Prostate gland (tissue), 2 donors: Measurements from ENCODE around the gene EGLN1. TPM values are rescaled to one million over a fixed set of nuclear protein-coding genes. Genes with fewer than 3 reads are reported as not detected.

Experiments
- DNase-seq: peaks from one replicate; pipeline ENCODE4 v3.0.0-alpha.2; 2019; ENCODE audit warnings: low spot score
- H3K27ac ChIP-seq, 2 donors: fragments of 200-600 bp; sonication (generic); 2 replicates each; pipeline ENCODE4 v1.5.1; 2017 to 2019
- H3K27me3 ChIP-seq: fragments of 200-600 bp; sonication (generic); replicated peaks from 2 replicates; pipeline ENCODE4 v1.5.1; 2019; ENCODE audit not compliant: insufficient read depth
- H3K36me3 ChIP-seq, 2 donors: fragments of 200-600 bp; sonication (generic); 1 replicate in 1 of 2; 2 replicates in 1 of 2; pipeline versions ENCODE4 v1.5.1 to v1.8.1; 2017 to 2019
- H3K4me1 ChIP-seq: fragments of 200-600 bp; sonication (generic); replicated peaks from 2 replicates; pipeline ENCODE4 v1.5.1; 2019
- H3K4me3 ChIP-seq, 2 donors: fragments of 200-600 bp; sonication (generic); 2 replicates each; pipeline ENCODE4 v1.5.1; 2017 to 2019
- H3K9me3 ChIP-seq: fragments of 200-600 bp; sonication (generic); 2 replicates; pipeline ENCODE4 v1.5.1; 2017
- POLR2A ChIP-seq: fragments of 450-650 bp; IDR thresholded peaks from one replicate; pipeline ENCODE4 v1.6.1; 2016; ENCODE audit warnings: antibody characterized with exemption, mild to moderate bottlenecking
- POLR2AphosphoS5 ChIP-seq: sonication (generic); formaldehyde crosslinking; IDR thresholded peaks from one replicate; pipeline ENCODE4 v1.6.1; 2017; ENCODE audit warnings: antibody characterized with exemption
- WGBS: methylation state at CpG from one replicate; pipeline ENCODE4 v1.1.5; 2018; 5-methylcytosine and 5-hydroxymethylcytosine counted together
- intact Hi-C: fragments of 100-400 bp; cut with DNase I; formaldehyde crosslinking; loops from one replicate; pipeline ENCODE4 v1.14.2; 2022
- total RNA-seq, 2 donors: library from RNA; depleted of rRNA; stranded (reverse); fragments of >200 nt; gene quantifications; one replicate each; pipeline ENCODE4 v1.1.0, GENCODE V29; 2016
- TF ChIP-seq, protein P1 (sequence below), 4 experiments: fragments of 200-600 bp in 2 of 4; fragments of 450-650 bp in 2 of 4; sonication (generic) in 2 of 4; IDR thresholded peaks; 1 replicate in 3 of 4; 2 replicates in 1 of 4; pipeline ENCODE4 v1.5.1; 2016 to 2019; ENCODE audit warnings: antibody characterized with exemption in 4 of 4, mild to moderate bottlenecking in 2 of 4, moderate library complexity in 2 of 4

EGLN1 gene
- total RNA-seq, 2 donors from 2014 or later, result 32.2 to 61.5 TPM

- H3K9me3 ChIP-seq, result no peaks in the 10 kb centered on the region
- DNase-seq, result no peak
- 92% methylated on average over 3 of the region's 3 CpGs for WGBS
- no peaks in the 10 kb centered on the region for H3K4me1 ChIP-seq
- H3K4me3 ChIP-seq, result no peak overlapping the region
- no peak overlapping the region for H3K27ac ChIP-seq
- intact Hi-C loops, result no loop called here
- H3K27me3 ChIP-seq, result no peaks in the 10 kb centered on the region
- TF ChIP-seq, protein P1, sequence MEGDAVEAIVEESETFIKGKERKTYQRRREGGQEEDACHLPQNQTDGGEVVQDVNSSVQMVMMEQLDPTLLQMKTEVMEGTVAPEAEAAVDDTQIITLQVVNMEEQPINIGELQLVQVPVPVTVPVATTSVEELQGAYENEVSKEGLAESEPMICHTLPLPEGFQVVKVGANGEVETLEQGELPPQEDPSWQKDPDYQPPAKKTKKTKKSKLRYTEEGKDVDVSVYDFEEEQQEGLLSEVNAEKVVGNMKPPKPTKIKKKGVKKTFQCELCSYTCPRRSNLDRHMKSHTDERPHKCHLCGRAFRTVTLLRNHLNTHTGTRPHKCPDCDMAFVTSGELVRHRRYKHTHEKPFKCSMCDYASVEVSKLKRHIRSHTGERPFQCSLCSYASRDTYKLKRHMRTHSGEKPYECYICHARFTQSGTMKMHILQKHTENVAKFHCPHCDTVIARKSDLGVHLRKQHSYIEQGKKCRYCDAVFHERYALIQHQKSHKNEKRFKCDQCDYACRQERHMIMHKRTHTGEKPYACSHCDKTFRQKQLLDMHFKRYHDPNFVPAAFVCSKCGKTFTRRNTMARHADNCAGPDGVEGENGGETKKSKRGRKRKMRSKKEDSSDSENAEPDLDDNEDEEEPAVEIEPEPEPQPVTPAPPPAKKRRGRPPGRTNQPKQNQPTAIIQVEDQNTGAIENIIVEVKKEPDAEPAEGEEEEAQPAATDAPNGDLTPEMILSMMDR (IDR thresholded peaks at IDR 0.05), result no peak
- TF ChIP-seq POLR2AphosphoS5, result no peak
- no peak for TF ChIP-seq POLR2A
- H3K36me3 ChIP-seq, result no peaks in the 10 kb centered on the region
Observed at GRCh38 chr1:231369282-231369681, 52.8 kb downstream of the EGLN1 start.

GRCh38 chr1:231364192-231364591, 57.9 kb downstream of the EGLN1 start:
- no peak overlapping the region for H3K4me3 ChIP-seq
- no peak for TF ChIP-seq POLR2AphosphoS5
- TF ChIP-seq POLR2A, result no peak
- TF ChIP-seq, protein P1 (IDR thresholded peaks at IDR 0.05), result no peak
- 83% methylated on average over 5 of the region's 5 CpGs for WGBS
- no peaks in the 10 kb centered on the region for H3K4me1 ChIP-seq
- H3K9me3 ChIP-seq, result no peaks in the 10 kb centered on the region
- no peak overlapping the region for H3K27ac ChIP-seq
- no peaks in the 10 kb centered on the region for H3K27me3 ChIP-seq
- H3K36me3 ChIP-seq, result no peaks in the 10 kb centered on the region
- no peak for DNase-seq
- intact Hi-C loops, result no loop called here

DNA sequence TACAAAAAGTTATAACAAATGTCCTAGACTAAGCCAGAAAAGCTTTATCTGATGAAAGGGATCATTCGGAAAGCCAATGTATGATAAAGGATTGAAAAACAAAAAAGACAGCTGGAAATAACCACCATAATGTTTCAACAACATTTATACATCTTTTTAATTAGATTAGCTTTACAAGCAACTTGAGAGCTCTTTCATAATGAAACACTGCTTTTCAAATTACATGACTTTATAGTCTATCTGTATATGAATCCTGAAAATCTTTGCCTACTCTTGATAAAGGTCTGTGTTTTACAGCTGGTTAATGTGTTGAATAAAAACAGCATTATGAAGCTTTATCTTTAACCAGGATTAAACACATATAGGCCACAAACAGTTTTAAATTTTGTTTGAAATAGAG, 58.5 kb downstream of the EGLN1 start:
- WGBS, result 28% methylated on average over 1 of the region's 1 CpG
- H3K4me1 ChIP-seq, result no peaks in the 10 kb centered on the region
- intact Hi-C loops, result no loop called here
- TF ChIP-seq, protein P1 (IDR thresholded peaks at IDR 0.05), result no peak
- TF ChIP-seq POLR2AphosphoS5 (no peak), POLR2A (no peak)
- no peak overlapping the region for H3K4me3 ChIP-seq
- no peaks in the 10 kb centered on the region for H3K9me3 ChIP-seq
- H3K27me3 ChIP-seq, result no peaks in the 10 kb centered on the region
- DNase-seq, result no peak
- no peak overlapping the region for H3K27ac ChIP-seq
- H3K36me3 ChIP-seq, result no peaks in the 10 kb centered on the region

DNA sequence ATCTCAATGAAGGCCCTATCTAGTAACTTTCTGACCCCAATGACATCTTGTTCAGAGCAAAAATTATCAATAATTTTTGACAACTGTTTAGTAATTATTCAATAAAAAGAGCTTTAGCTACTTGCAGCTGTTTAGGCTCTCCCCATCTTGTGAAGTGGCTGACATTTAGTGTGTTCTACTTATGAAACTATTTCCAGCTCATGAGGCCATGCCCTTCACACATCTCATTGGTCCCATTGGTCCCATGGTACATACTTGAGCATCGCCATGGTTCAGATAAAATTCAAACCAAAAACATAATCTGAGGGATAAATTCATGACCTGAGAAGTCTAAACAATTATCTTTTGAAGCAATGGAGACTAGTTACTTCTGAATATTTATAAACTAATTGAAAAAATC, 59.8 kb downstream of the EGLN1 start:
- H3K4me1 ChIP-seq, result no peaks in the 10 kb centered on the region
- 91% methylated on average over 1 of the region's 1 CpG for WGBS
- no peak overlapping the region for H3K27ac ChIP-seq
- TF ChIP-seq POLR2AphosphoS5, result no peak
- TF ChIP-seq, protein P1 (IDR thresholded peaks at IDR 0.05), result no peak
- H3K4me3 ChIP-seq, result no peak overlapping the region
- no peak for DNase-seq
- no peaks in the 10 kb centered on the region for H3K36me3 ChIP-seq
- H3K27me3 ChIP-seq, result no peaks in the 10 kb centered on the region
- intact Hi-C loops, result no loop called here
- H3K9me3 ChIP-seq, result no peaks in the 10 kb centered on the region

- TF ChIP-seq POLR2AphosphoS5 (no peak), POLR2A (no peak)
- TF ChIP-seq, protein P1 (IDR thresholded peaks at IDR 0.05), result no peak
- intact Hi-C loops, result loop anchor here (5.0 kb wide), 1 partner anchor 243 kb away; no protein-coding TSS in a partner anchor
- Histone ChIP-seq H3K27me3 (no peaks in the 10 kb centered on the region), H3K27ac (no peak overlapping the region), H3K4me1 (no peaks in the 10 kb centered on the region), H3K9me3 (no peaks in the 10 kb centered on the region), H3K36me3 (no peaks in the 10 kb centered on the region), H3K4me3 (no peak overlapping the region)
- no peak for DNase-seq
- WGBS, result 85% methylated on average over 6 of the region's 6 CpGs
Observed at GRCh38 chr1:231359113-231359512, 63.0 kb downstream of the EGLN1 start.
